BJ (cell line): ENCODE data around the gene P3H2. TPM values are rescaled to one million over a fixed set of nuclear protein-coding genes. Genes with fewer than 3 reads are reported as not detected.
"Not testable (repeated sequence)": the region's sequence is repeated elsewhere in the genome, so short reads cannot be mapped to it uniquely, and the experiment has no call there.

ENCODE experiments used
- CTCF ChIA-PET: fragments of 350-600 bp; formaldehyde crosslinking; extraction: SDS; loops from one replicate; lab custom pipeline; 2021; ENCODE audit warnings: antibody characterized with exemption, inconsistent platforms; lab: Yijun Ruan, JAX
- POLR2A ChIA-PET: fragments of 300-600 bp; sonication (Branson Sonifier 250); formaldehyde crosslinking; extraction: SDS; loops from one replicate; lab custom pipeline; 2021; ENCODE audit warnings: antibody characterized with exemption; lab: Charles Lee
- DNase-seq: peaks from one replicate; pipeline ENCODE4 v3.0.0-alpha.2; 2011; ENCODE audit warnings: low read depth
- H3K27me3 ChIP-seq: 2 replicates; pipeline ENCODE4 v1.6.0; 2011; ENCODE audit warnings: low read length; ENCODE audit not compliant: control insufficient read depth, insufficient read depth
- H3K36me3 ChIP-seq: 2 replicates; pipeline ENCODE4 v1.5.1; 2011; ENCODE audit warnings: low read length; ENCODE audit not compliant: control insufficient read depth, insufficient read depth
- H3K4me3 ChIP-seq: 2 replicates; pipeline ENCODE4 v1.5.1; 2011; ENCODE audit warnings: low read depth, mild to moderate bottlenecking, control low read depth, low read length
- polyA plus RNA-seq: library from polyadenylated mRNA; depleted of rRNA; stranded (reverse); fragments of >200 nt; gene quantifications from 2 replicates; pipeline ENCODE4 v1.2.3, GENCODE V29; 2011
- TF ChIP-seq, protein P1 (sequence below): IDR thresholded peaks from 2 replicates; pipeline ENCODE4 v1.5.1; 2011; ENCODE audit warnings: low read depth, mild to moderate bottlenecking, control low read depth, inconsistent platforms, low read length, moderate library complexity; ENCODE audit not compliant: insufficient read depth

The P3H2 gene
- polyA plus RNA-seq, 1 experiment: 13.5 TPM

DNA sequence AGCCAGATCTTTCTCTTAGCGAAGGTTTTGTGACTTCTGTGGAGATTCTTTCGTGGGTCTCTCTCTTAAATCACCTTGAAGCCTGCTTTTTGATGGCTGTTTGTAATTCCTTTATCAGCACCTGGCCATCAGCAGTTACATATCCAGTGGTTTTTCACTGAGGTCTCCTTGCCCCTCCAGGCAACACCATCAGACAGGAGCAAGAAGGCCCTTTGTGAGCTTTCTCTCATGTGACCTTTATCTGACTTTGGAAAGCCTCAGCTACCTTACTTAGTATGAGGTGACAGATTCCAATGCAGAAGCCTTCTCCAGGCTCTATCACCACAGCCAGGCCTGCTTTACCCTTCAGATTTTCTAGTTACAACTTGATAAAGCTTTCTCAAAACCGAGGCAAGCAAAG lies 30.0 kb upstream of the P3H2 start:
- Histone ChIP-seq H3K4me3 (no peak overlapping the region), H3K27me3 (no peaks in the 10 kb centered on the region), H3K36me3 (no peaks in the 10 kb centered on the region)
- ChIA-PET POLR2A (no interaction called here), CTCF (no interaction called here)
- TF ChIP-seq, protein P1, sequence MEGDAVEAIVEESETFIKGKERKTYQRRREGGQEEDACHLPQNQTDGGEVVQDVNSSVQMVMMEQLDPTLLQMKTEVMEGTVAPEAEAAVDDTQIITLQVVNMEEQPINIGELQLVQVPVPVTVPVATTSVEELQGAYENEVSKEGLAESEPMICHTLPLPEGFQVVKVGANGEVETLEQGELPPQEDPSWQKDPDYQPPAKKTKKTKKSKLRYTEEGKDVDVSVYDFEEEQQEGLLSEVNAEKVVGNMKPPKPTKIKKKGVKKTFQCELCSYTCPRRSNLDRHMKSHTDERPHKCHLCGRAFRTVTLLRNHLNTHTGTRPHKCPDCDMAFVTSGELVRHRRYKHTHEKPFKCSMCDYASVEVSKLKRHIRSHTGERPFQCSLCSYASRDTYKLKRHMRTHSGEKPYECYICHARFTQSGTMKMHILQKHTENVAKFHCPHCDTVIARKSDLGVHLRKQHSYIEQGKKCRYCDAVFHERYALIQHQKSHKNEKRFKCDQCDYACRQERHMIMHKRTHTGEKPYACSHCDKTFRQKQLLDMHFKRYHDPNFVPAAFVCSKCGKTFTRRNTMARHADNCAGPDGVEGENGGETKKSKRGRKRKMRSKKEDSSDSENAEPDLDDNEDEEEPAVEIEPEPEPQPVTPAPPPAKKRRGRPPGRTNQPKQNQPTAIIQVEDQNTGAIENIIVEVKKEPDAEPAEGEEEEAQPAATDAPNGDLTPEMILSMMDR: no peak
- DNase-seq: no peak

DNA sequence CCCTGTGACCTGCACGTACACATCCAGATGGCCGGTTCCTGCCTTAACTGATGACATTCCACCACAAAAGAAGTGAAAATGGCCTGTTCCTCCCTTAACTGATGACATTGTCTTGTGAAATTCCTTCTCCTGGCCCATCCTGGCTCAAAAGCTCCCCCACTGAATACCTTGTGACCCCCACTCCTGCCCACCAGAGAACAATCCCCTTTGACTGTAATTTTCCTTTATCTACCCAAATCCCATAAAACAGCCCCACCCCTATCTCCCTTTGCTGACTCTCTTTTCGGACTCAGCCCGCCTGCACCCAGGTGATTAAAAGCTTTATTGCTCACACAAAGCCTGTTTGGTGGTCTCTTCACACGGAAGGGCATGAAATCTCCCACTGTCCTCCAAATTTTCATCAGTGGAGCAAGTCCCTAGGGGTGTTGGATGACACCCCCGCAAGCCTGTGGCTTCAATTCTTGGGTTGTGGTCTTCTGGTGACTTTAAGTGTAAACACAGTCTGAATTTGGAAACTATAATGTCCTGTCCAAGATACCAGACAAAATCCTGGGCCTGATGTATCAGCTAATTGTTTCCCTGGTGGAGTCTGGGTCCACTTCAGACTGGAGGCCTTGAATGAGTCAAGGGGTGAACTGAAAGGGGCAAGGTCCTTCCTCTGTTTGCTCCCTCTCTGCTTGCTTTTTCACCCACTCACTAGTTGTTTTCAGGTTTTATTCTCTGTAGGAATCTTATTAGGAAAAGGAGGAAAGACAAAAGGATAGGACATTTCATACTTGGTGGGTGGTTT lies 29.3 kb upstream of the P3H2 start:
- POLR2A ChIA-PET, CTCF ChIA-PET, H3K4me3 ChIP-seq, DNase-seq, H3K36me3 ChIP-seq, H3K27me3 ChIP-seq: not testable (repeated sequence)

DNA sequence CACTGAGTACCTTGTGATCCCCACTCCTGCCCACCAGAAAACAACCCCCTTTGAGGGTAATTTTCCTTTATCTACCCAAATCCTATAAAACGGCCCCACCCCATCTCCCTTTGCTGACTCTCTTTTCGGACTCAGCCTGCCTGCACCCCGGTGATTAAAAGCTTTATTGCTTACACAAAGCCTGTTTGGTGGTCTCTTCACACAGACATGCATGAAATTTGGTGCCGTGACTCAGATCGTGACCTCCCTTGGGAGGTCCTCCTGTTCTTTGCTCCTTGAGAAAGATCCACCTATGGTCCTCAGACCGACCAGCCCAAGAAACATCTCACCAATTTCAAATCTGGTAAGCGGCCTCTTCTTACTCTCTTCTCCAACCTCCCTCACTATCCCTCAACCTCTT lies 24.1 kb upstream of the P3H2 start:
- H3K36me3 ChIP-seq, H3K27me3 ChIP-seq, POLR2A ChIA-PET, DNase-seq, H3K4me3 ChIP-seq, CTCF ChIA-PET: not testable (repeated sequence)

DNA sequence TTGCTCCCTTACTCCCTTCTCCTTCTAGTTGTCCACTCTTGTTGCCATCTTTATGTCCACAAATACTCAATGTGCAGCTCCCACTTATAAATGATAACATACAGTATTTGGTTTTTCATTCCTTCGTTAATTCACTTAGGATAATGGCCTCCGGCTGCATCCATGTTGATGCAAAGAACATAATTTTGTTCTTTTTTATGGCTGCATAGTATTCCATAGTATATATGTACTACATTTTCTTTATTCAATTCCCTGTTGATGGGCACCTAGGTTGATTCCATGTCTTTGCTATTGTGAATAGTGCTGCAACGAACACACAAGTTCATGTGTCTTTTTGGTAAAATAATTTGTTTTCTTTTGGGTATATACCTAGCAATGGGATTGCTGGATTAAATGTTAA lies 21.3 kb upstream of the P3H2 start:
- Histone ChIP-seq H3K4me3 (no peak overlapping the region), H3K27me3 (no peaks in the 10 kb centered on the region), H3K36me3 (no peaks in the 10 kb centered on the region)
- DNase-seq: no peak
- CTCF ChIA-PET: interaction anchor here (1.8 kb wide), 1 partner anchor 26 kb away, joined by 3 read pairs; no protein-coding TSS in a partner anchor
- POLR2A ChIA-PET: no interaction called here
- TF ChIP-seq, protein P1: no peak

DNA sequence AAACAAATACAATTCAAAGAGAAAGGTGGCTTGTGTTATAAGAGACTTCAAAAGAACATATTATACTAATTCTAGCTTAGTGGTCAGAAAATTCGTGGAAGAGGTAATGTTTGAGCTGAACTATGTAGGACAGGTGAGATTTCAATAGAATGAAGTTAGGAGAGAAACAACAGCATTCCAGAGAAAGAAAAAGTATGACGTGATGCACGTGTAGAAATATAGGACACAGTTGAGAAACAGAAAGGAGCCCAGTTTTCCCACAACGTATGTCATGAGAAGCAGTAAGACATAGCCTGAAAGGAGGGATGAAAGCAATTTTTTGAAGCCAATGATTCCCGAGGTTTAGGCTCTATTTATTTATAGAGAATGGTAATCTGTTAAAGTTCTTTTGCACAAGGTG lies 18.7 kb upstream of the P3H2 start:
- no peak for DNase-seq
- H3K36me3 ChIP-seq: no peaks in the 10 kb centered on the region
- ChIA-PET CTCF (interaction anchor here (1.0 to 1.2 kb wide), 2 partner anchors 18 to 28 kb away, joined by 3 to 4 read pairs; partner anchors contain the start of gene P3H2), POLR2A (no interaction called here)
- TF ChIP-seq, protein P1: no peak
- no peaks in the 10 kb centered on the region for H3K27me3 ChIP-seq
- H3K4me3 ChIP-seq: no peak overlapping the region

DNA sequence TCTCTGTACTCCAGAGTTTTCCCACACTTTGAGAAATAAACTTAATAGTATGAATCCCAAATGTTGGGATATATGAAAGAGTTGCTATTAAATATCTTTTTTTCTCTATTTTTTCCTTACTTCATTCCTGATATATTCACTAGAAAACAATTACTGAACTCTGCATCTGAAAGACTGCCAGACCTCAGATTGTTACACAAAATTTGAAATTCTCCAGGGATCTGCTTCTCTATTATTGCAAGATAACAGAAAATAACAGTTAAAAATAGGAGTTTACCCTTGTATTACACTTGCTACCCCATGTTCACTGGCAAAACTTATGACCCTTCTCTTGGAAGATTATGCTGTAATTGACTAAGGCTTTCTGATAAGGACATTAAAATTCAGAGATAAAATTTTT lies 11.7 kb upstream of the P3H2 start:
- no peaks in the 10 kb centered on the region for H3K27me3 ChIP-seq
- H3K4me3 ChIP-seq: no peak overlapping the region
- ChIA-PET POLR2A (no interaction called here), CTCF (interaction anchor here (1.2 kb wide), 1 partner anchor 12 kb away, joined by 3 read pairs; the partner anchor contains the start of gene P3H2)
- no peaks in the 10 kb centered on the region for H3K36me3 ChIP-seq
- TF ChIP-seq, protein P1: no peak
- DNase-seq: no peak
